Large intestine (tissue), 3 donors: ENCODE data around the gene GPATCH2. TPM values are rescaled to one million over a fixed set of nuclear protein-coding genes. Genes with fewer than 3 reads are reported as not detected.
A peak's percentile ranks its signal among the peaks of the same experiment; 100 is the strongest.
"Not testable (repeated sequence)": the region's sequence is repeated elsewhere in the genome, so short reads cannot be mapped to it uniquely, and the experiment has no call there.

Experiments used
- DNase-seq, 2 donors: peaks; one replicate each; pipeline versions ENCODE4 v3.0.0 to v3.0.0-alpha.2; 2013
- H3K27ac ChIP-seq: one replicate; pipeline ENCODE4 v1.5.1; 2013; ENCODE audit warnings: low read length
- H3K27me3 ChIP-seq: 2 replicates; pipeline ENCODE4 v1.6.1; 2013; ENCODE audit warnings: low read length; ENCODE audit not compliant: control insufficient read depth, insufficient read depth
- H3K36me3 ChIP-seq: 2 replicates; pipeline ENCODE4 v1.6.1; 2013; ENCODE audit warnings: low read length; ENCODE audit not compliant: control insufficient read depth, insufficient read depth
- H3K4me1 ChIP-seq: one replicate; pipeline ENCODE4 v1.6.1; 2013; ENCODE audit warnings: low read length; ENCODE audit not compliant: control insufficient read depth, insufficient read depth
- H3K4me3 ChIP-seq: one replicate; pipeline ENCODE4 v1.5.1; 2013; ENCODE audit warnings: low read length
- H3K9me3 ChIP-seq: one replicate; pipeline ENCODE4 v1.6.1; 2013; ENCODE audit warnings: mild to moderate bottlenecking, low read depth, low read length, moderate library complexity; ENCODE audit not compliant: control insufficient read depth
- WGBS: methylation state at CpG from one replicate; pipeline ENCODE4 v1.1.5; 2013; ENCODE audit warnings: low lambda C conversion rate; ENCODE audit not compliant: insufficient coverage; 5-methylcytosine and 5-hydroxymethylcytosine counted together
- polyA plus RNA-seq: library from polyadenylated mRNA; unstranded; fragments of 120-200 nt; gene quantifications from one replicate; pipeline ENCODE4 v1.2.1, GENCODE V29; 2013

The GPATCH2 gene
- polyA plus RNA-seq, 1 donor, result 19.0 TPM

DNA sequence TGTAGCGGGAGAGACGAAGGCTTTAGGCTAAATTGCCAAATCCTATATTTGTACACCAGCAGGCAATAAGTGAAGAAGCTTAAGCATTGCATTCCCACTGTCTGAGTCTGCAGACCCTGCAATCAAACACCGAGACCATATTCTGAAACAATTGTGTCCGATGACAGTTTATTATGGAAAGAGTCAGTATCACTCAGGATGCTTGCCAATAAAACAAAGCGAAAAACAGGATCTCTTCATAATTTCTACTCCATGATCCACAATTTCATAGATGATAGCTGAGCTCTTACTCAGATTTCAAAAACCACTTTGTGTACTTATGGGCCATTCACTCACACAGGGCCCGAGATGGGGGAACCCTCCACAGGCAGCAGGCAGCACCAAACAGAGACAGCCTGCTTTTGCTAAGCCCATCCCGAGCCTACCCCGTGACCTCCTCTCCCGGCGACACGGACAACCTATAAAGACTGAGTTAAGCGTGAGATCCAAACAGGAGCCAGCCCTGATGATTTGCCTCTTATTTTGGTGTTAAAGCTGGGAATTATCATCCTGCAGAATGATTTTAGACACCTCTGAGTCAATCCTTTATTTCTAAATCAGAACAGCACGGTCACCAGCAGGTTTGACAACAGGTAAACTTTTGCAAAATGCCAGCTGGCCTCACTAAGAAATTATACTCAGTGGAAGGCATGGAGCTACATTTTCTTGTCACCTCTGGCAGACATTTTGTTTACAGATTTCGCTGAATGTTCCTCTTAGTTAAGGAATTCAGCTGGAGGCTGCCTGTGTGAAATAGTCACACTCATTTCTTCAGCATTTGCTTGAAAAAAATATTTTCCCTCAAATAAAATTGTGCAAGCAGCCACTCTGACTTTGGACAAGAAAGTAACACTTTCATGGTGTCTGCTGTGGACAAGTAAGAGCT is 212.4 kb downstream of the GPATCH2 start:
- Histone ChIP-seq H3K4me3 (no peak overlapping the region), H3K9me3 (no peaks in the 10 kb centered on the region), H3K4me1 (no peaks in the 10 kb centered on the region), H3K27me3 (no peaks in the 10 kb centered on the region), H3K27ac (no peak overlapping the region), H3K36me3 (no peaks in the 10 kb centered on the region)
- WGBS, result 58% methylated on average over 2 of the region's 14 CpGs
- DNase-seq, result no peak

DNA sequence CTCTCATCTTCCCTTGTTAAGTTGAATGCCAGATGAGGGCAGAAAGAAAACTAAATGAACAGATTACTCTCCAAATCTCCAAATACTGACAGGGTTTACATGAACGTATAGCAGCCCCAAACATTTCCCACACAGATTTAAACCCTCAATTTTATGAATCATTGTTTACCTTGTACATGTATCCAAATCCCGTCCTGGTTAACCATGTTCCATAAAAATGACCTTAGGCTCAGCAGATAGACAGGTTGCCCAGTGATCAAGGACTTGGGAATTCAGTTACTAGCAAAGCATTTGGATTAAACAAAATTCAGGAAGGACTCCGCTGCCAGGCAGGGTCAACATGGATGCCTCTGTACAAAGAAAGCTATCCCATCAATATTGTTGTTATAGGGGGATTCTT is 213.5 kb downstream of the GPATCH2 start:
- WGBS, result 80% methylated on average over 1 of the region's 3 CpGs
- no peaks in the 10 kb centered on the region for H3K4me1 ChIP-seq
- H3K4me3 ChIP-seq, result no peak overlapping the region
- no peak overlapping the region for H3K27ac ChIP-seq
- no peaks in the 10 kb centered on the region for H3K9me3 ChIP-seq
- no peaks in the 10 kb centered on the region for H3K36me3 ChIP-seq
- no peaks in the 10 kb centered on the region for H3K27me3 ChIP-seq
- DNase-seq, result no peak

DNA sequence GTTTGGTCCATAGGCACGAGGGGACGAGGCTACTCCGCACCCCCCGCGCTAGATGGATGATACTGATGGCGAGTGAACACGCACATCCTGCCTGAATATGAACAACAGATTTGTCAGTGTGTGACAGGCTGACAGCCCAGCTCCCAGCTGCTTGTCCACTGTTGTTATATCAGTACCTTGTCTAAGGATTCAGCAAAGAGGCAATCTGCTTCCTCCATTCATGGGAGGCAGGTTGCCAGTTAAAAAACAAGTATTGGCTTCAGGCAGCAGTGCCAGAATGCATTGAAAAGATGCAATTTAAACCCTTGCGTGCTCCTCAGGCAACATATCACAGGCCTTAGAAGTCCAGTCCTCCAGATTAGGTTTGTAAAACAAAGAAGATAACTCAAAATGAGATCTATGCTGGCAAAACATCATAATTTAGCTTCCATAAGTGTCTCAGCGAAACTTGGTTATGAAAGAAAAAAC is 223.3 kb downstream of the GPATCH2 start:
- DNase-seq, result peak in 1 of 2 donors; percentile 11
- Histone ChIP-seq H3K9me3 (no peaks in the 10 kb centered on the region), H3K36me3 (no peaks in the 10 kb centered on the region), H3K27ac (no peak overlapping the region), H3K4me1 (no peaks in the 10 kb centered on the region), H3K27me3 (no peaks in the 10 kb centered on the region), H3K4me3 (no peak overlapping the region)
- whole genome bisulfite sequencing, result no CpG with 5 or more reads among the region's 9 CpGs

DNA sequence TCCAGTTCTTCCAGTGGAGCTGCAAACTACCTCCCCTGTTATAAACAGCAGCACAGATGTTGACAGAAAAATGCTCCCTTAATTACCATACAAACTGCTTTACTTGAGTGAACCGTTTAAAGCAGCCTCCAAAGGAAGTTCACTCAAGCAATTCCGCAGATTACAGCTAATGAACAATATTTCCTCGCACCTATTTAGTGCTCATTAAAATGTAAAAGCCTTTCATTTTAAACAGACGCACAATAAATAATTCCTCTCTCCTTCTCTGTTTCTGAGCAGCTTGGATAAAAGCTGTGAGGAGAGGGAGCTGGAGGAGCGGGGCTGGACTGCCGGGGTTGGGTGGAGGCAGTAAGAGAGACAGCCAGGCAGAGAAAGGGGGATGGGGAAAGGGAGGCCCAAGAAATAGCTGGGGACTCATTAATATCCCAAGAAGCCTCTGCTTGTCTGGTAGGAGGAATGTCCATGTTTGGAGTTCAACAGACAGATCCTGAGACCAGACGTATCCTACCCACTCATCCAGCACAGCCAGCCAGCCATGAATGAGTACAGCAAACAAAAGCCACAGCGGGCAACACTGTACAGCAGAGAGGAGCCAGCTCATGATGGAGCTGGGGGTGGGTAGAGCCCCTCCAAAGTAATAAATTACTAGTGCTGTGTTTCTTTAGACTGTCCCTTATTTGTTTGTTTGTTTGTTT is 227.7 kb downstream of the GPATCH2 start:
- no peak overlapping the region for H3K4me3 ChIP-seq
- H3K4me1 ChIP-seq, result no peaks in the 10 kb centered on the region
- WGBS, result 92% methylated on average over 2 of the region's 8 CpGs
- H3K36me3 ChIP-seq, result no peaks in the 10 kb centered on the region
- H3K27ac ChIP-seq, result no peak overlapping the region
- DNase-seq, result no peak
- no peaks in the 10 kb centered on the region for H3K9me3 ChIP-seq
- no peaks in the 10 kb centered on the region for H3K27me3 ChIP-seq

DNA sequence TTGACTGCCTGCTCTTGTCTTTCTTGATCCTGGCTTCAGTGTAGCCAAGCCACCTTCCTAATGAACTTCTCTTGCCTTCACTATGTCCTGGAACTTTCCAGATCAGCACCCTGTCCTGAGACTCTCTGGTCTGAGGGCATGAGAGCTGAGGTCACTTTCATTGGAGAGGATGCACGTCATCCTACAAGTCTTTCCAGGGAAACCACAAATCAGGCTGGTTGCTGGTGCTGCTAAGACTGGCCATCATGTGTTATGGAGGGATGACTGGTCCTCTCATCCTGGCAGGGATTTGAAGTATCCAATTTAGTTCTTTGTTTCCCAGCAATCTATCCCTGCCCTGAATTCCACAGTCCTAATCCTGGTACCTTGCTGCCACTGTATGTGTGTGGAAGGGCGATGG is 228.6 kb downstream of the GPATCH2 start:
- Histone ChIP-seq H3K27ac (no peak overlapping the region), H3K9me3 (no peaks in the 10 kb centered on the region), H3K36me3 (no peaks in the 10 kb centered on the region), H3K27me3 (no peaks in the 10 kb centered on the region), H3K4me1 (no peaks in the 10 kb centered on the region), H3K4me3 (no peak overlapping the region)
- DNase-seq, result no peak
- no CpG with 5 or more reads among the region's 2 CpGs for WGBS

DNA sequence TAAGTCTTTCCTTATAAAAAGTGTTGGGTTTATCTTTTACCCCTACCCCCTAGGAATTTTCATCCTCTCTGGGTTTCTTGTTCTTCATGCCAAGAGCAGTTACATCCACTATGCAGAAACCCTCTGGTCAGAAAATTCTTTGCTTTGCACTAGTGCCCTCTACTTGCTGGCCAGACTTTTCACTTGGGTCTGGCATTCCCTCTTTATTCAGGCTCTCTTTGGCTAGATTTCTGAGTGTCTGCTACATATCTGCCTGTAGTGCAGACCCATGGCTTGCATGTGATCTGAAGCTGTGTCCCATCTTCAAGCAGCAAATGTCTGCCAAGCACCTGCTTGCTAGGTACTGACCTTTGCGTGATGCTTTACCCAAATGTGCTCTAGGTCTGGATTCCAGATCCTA is 237.0 kb downstream of the GPATCH2 start:
- Histone ChIP-seq H3K27ac (no peak overlapping the region), H3K4me3 (no peak overlapping the region), H3K9me3 (no peaks in the 10 kb centered on the region), H3K4me1 (no peaks in the 10 kb centered on the region), H3K27me3 (no peaks in the 10 kb centered on the region), H3K36me3 (no peaks in the 10 kb centered on the region)
- no CpG with 5 or more reads among the region's 1 CpG for WGBS
- peak; percentile 8 to 18 for DNase-seq

DNA sequence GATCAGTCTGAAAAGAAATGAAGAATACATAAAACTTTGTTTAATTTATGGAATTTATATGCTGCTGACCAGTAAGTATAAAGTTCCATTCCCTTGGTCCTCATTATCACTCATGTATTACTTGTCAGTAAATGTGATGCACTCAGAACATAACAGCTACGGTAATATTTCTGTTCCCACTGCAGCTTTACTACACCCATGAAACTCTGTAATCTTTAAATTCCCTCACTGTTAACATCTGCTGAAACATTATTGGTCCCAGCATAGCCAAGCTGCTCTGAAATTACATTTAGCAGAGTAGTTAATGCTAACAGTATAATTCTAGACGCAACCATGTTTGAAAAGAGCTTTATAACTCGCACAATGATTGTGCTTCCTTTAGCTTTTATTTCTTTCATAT is 238.4 kb downstream of the GPATCH2 start:
- Histone ChIP-seq H3K4me1 (no peaks in the 10 kb centered on the region), H3K27me3 (no peaks in the 10 kb centered on the region), H3K4me3 (no peak overlapping the region), H3K27ac (no peak overlapping the region), H3K36me3 (no peaks in the 10 kb centered on the region), H3K9me3 (no peaks in the 10 kb centered on the region)
- WGBS, result 100% methylated on average over 3 of the region's 3 CpGs
- no peak for DNase-seq

DNA sequence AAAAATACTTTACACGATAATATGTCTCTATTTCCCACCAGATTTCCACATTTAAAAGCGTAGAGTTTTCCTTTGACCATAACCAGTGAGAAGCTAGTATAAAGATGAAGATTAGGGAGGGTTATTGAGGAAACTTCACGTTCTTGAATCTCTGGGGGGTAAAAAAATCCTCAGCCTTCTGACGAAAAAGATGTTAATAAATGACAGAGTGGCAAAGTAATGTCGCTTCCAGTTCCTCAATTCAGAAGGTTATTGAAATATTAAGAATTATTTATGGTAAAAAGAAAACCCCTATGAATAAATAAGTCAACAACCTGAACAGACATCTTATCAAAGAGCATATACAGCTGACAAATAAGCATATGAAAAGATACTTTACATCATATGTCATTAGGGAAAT is 241.0 kb downstream of the GPATCH2 start:
- H3K4me3 ChIP-seq, result no peak overlapping the region
- DNase-seq, result no peak
- no peaks in the 10 kb centered on the region for H3K27me3 ChIP-seq
- no peaks in the 10 kb centered on the region for H3K4me1 ChIP-seq
- H3K27ac ChIP-seq, result no peak overlapping the region
- no peaks in the 10 kb centered on the region for H3K36me3 ChIP-seq
- no peaks in the 10 kb centered on the region for H3K9me3 ChIP-seq
- 96% methylated on average over 5 of the region's 5 CpGs for WGBS

DNA sequence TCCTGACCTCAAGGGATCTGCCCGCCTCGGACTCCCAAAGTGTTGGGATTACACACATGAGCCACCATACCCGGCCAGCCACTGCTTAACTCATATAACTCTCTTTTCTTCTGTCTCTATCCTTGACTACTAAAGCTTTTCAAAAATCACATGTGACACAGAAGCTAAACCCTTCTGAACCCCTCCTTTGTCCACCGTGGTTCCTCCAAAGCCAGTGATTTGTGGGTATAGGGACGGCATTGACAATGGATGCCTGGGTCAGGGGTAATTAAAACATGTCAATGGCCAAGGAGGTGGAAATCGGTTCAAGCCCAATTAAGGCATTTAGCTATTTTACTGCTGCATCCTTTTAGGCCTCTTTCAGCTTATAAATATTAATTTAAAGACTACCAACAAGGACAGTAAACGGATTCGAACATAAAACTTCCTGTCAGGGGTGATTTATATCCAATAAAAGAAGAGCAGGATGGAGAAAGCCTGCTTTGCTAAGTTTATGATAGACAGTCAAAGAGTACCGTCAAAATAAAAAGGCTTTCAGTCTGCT is 242.3 kb downstream of the GPATCH2 start:
- H3K4me1 ChIP-seq, result no peaks in the 10 kb centered on the region
- no peaks in the 10 kb centered on the region for H3K27me3 ChIP-seq
- H3K36me3 ChIP-seq, result no peaks in the 10 kb centered on the region
- no peak overlapping the region for H3K27ac ChIP-seq
- 77% methylated on average over 4 of the region's 9 CpGs for WGBS
- no peak for DNase-seq
- H3K4me3 ChIP-seq, result no peak overlapping the region
- H3K9me3 ChIP-seq, result no peaks in the 10 kb centered on the region

DNA sequence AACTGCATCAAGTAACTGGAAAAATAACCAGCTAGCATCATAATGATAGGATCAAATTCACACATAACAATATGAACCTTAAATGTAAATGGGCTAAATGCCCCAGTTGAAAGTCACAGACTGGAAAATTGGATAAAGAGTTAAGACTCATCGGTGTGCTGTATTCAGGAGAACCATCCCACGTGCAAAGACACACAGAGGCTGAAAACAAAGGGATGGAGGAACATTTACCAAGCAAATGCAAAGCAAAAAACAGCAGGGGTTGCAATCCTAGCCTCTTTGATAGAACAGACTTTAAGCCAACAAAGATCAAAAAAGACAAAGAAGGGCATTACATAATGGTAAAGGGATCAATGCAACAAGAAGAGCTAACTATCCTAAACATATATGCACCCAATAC is 249.1 kb downstream of the GPATCH2 start:
- not testable (repeated sequence) for H3K4me1 ChIP-seq, DNase-seq, H3K27ac ChIP-seq, H3K4me3 ChIP-seq, H3K36me3 ChIP-seq, H3K27me3 ChIP-seq, H3K9me3 ChIP-seq
- WGBS, result no CpG with 5 or more reads among the region's 2 CpGs
